Measurements from ENCODE around the gene GATA1.
"Not testable (repeated sequence)": the region's sequence is repeated elsewhere in the genome, so short reads cannot be mapped to it uniquely, and the experiment has no call there.

The GATA1 gene

DNA sequence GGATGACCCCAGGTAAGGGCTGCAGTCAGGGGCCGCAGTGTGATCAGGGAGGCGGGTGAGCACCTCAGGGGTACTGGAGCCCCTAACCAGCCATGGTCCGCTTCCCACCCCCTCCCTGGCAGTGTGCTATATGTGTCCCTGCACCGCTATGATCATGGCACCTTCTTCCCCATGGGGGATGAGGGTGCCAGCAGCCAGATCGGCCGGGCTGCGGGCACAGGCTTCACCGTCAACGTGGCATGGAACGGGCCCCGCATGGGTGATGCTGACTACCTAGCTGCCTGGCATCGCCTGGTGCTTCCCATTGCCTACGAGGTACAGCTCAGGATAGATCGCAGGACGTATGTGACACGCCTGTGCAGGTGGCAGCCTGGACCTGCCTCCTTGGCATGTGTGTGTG, 31.7 kb downstream of the GATA1 start:
- no peak for DNase-seq
- no peak overlapping the region for H3K27ac ChIP-seq
- peaks cover 11% of the 10 kb centered on the region for H3K27me3 ChIP-seq (ENCODE audit: insufficient read depth, low read depth, severe bottlenecking)
- TF ChIP-seq, protein P1, sequence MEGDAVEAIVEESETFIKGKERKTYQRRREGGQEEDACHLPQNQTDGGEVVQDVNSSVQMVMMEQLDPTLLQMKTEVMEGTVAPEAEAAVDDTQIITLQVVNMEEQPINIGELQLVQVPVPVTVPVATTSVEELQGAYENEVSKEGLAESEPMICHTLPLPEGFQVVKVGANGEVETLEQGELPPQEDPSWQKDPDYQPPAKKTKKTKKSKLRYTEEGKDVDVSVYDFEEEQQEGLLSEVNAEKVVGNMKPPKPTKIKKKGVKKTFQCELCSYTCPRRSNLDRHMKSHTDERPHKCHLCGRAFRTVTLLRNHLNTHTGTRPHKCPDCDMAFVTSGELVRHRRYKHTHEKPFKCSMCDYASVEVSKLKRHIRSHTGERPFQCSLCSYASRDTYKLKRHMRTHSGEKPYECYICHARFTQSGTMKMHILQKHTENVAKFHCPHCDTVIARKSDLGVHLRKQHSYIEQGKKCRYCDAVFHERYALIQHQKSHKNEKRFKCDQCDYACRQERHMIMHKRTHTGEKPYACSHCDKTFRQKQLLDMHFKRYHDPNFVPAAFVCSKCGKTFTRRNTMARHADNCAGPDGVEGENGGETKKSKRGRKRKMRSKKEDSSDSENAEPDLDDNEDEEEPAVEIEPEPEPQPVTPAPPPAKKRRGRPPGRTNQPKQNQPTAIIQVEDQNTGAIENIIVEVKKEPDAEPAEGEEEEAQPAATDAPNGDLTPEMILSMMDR (IDR thresholded peaks at IDR 0.05; ENCODE audit: low read depth, low read length), result no peak
- no peaks in the 10 kb centered on the region for H3K36me3 ChIP-seq
- H3K9me3 ChIP-seq (ENCODE audit: severe bottlenecking), result no peaks in the 10 kb centered on the region
- H3K4me3 ChIP-seq (ENCODE audit: low read depth, low read length), result no peak overlapping the region

DNA sequence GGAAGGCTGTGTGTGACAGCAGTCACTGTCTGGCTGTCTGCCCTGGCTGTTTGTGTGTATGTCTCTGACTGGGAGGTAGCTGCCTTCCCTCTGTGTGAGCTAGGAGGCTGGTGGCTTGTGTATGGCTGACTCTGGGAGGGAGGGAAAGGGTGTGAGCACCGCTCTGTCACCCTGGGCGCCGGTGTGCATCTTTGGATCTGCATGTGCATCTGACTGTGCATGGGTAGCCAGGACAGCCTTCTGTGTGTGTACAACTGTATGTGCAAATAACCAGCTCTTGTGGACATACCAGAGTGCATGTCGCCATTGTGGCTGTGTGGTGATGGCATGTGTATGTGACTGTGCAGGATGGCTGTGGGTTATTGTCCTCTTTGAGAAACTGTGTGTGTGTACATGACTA, 32.5 kb downstream of the GATA1 start:
- no peak overlapping the region for H3K27ac ChIP-seq
- H3K36me3 ChIP-seq, result no peaks in the 10 kb centered on the region
- H3K9me3 ChIP-seq (ENCODE audit: severe bottlenecking), result no peaks in the 10 kb centered on the region
- TF ChIP-seq, protein P1 (IDR thresholded peaks at IDR 0.05; ENCODE audit: low read depth, low read length), result no peak
- H3K27me3 ChIP-seq (ENCODE audit: insufficient read depth, low read depth, severe bottlenecking), result peaks cover 11% of the 10 kb centered on the region
- no peak overlapping the region for H3K4me3 ChIP-seq (ENCODE audit: low read depth, low read length)
- no peak for DNase-seq

DNA sequence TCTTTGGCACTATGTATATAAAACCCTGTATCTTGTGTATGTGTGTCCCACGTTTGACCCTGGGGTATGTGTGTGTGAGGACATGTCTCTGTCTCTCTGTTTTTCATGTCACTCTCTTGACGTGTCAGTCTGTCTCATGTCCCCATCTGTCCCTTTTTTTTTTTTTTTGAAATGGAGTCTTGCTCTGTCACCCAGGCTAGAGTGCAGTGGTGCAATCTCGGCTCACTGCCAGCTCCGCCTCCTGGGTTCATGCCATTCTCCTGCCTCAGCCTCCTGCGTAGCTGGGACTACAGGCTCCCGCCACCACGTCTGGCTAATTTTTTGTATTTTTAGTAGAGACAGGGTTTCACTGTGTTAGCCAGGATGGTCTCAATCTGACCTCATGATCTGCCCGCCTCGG, 33.0 kb downstream of the GATA1 start:
- H3K4me3 ChIP-seq (ENCODE audit: low read depth, low read length); DNase-seq; H3K27ac ChIP-seq; H3K36me3 ChIP-seq; H3K9me3 ChIP-seq (ENCODE audit: severe bottlenecking): not testable (repeated sequence)
- H3K27me3 ChIP-seq (ENCODE audit: insufficient read depth, low read depth, severe bottlenecking), result peaks cover 11% of the 10 kb centered on the region

DNA sequence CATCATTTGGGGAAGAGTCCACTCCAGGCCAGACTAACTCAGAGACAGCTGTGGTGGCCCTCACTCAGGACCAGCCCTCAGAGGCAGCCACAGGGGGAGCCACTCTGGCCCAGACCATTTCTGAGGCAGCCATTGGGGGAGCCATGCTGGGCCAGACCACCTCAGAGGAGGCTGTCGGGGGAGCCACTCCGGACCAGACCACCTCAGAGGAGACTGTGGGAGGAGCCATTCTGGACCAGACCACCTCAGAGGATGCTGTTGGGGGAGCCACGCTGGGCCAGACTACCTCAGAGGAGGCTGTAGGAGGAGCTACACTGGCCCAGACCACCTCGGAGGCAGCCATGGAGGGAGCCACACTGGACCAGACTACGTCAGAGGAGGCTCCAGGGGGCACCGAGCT, 36.7 kb downstream of the GATA1 start:
- DNase-seq, result no peak
- Histone ChIP-seq H3K27me3 (ENCODE audit: insufficient read depth, low read depth, severe bottlenecking) (peaks cover 16% of the 10 kb centered on the region), H3K27ac (no peak overlapping the region), H3K36me3 (no peaks in the 10 kb centered on the region; the same call in 1 of the 2 replicates), H3K4me3 (ENCODE audit: low read depth, low read length) (no peak overlapping the region), H3K9me3 (ENCODE audit: severe bottlenecking) (no peaks in the 10 kb centered on the region)
- TF ChIP-seq, protein P1 (IDR thresholded peaks at IDR 0.05; ENCODE audit: low read depth, low read length), result no peak

DNA sequence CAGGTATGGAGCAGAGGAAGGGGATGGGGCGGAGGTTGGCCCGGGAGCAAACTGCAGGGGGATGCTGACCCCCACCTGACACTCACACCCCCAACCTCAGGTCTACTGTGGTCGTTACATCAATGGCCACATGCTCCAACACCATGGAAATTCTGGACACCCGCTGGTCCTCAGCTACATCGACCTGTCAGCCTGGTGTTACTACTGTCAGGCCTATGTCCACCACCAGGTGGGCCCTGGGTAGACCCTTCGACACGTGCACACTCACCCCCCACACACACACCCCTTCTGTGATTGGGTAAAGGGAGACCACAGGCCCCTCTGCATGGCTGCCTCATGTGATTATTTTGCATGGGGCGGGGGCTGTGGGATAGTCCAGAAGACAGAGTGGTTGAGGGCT, 37.7 kb downstream of the GATA1 start:
- TF ChIP-seq, protein P1 (IDR thresholded peaks at IDR 0.05; ENCODE audit: low read depth, low read length), result no peak
- H3K4me3 ChIP-seq (ENCODE audit: low read depth, low read length), result no peak overlapping the region
- no peaks in the 10 kb centered on the region for H3K9me3 ChIP-seq (ENCODE audit: severe bottlenecking)
- H3K27me3 ChIP-seq (ENCODE audit: insufficient read depth, low read depth, severe bottlenecking), result peaks cover 19% of the 10 kb centered on the region
- H3K27ac ChIP-seq, result no peak overlapping the region
- no peak for DNase-seq
- no peaks in the 10 kb centered on the region; the same call in 1 of the 2 replicates for H3K36me3 ChIP-seq

DNA sequence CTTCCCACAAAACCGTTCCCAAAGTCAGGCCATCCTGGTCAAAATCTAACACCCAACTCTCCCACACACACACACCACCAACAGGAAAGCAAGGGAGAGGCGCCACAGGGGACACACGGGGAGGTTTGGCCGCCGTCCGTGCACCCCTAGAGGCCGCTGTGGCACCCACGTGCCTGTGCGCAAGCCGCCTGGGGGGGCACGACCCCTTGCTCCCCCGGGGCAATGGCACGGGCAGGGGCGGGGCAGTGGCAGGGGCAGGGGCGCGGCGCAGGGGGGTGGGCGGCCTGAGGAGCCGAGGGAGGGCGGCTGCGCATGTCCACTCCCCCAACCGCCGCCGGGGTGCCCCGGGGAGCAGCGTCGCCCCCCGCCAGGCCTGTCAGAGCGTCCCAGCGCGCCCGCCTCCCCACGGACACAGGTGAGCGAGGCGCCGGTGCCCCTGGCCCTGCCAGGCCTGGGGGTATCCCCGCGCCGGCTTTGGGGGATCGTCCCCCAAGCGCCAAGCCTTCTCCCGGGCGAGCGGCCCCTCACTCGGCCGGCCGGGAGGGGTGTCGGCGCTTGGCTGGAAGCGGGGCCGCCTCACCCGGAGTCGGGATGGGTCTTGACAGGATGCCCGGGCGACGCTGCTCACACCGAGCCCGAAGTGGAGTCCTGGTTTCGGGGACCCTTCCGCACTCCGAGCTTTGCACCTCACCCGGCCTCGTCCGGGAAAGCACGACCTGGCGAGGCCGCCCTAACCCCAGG, 39.9 kb downstream of the GATA1 start, which contains the start of gene ERAS:
TSS of gene ERAS (plus strand) at position 379 of the 741 bp plus-strand sequence. CDS start 2,611 bp downstream, outside the sequence.
- Histone ChIP-seq H3K4me3 (ENCODE audit: low read depth, low read length) (no peak within 1 kb of the TSS), H3K9me3 (ENCODE audit: severe bottlenecking) (no peaks in the 10 kb centered on the region), H3K36me3 (no peaks in the 10 kb centered on the region; the same call in 1 of the 2 replicates), H3K27ac (no peak within 1 kb of the TSS), H3K27me3 (ENCODE audit: insufficient read depth, low read depth, severe bottlenecking) (peaks cover 21% of the 10 kb centered on the region)
- no peak for DNase-seq
- TF ChIP-seq, protein P1 (IDR thresholded peaks at IDR 0.05; ENCODE audit: low read depth, low read length), result no peak

Measured in WERI-Rb-1 (cell line).